WTC11 (cell line): ENCODE measurements around the gene BATF2. TPM values are rescaled to one million over a fixed set of nuclear protein-coding genes. Genes with fewer than 3 reads are reported as not detected.
A peak's percentile ranks its signal among the peaks of the same experiment; 100 is the strongest.

ENCODE experiments used
- ATAC-seq: fragments of 200-7000 bp; cut with Tn5 transposase; 2 replicates; pipeline ENCODE4 v1.10.0; 2021; ENCODE audit warnings: mild to moderate bottlenecking, moderate library complexity
- CTCF ChIA-PET: fragments of 300-600 bp; sonication (Branson Sonifier 250); formaldehyde crosslinking; loops from one replicate; lab custom pipeline; 2021; ENCODE audit warnings: antibody characterized with exemption; lab: Charles Lee
- POLR2A ChIA-PET: fragments of 350-600 bp; sonication (Branson Sonifier 250); formaldehyde crosslinking; loops from one replicate; lab custom pipeline; 2021; ENCODE audit warnings: antibody characterized with exemption; lab: Charles Lee
- DNase-seq: peaks from one replicate; pipeline ENCODE4 v3.0.0; 2021; ENCODE audit warnings: low spot score
- H3K27ac Mint-ChIP-seq: 2 replicates; pipeline ENCODE4 v1.8.0; 2021; ENCODE audit warnings: mixed read lengths
- H3K27me3 Mint-ChIP-seq: 2 replicates; pipeline ENCODE4 v1.8.0; 2021; ENCODE audit warnings: low read depth, mild to moderate bottlenecking, moderate library complexity, mixed read lengths
- H3K36me3 Mint-ChIP-seq: 2 replicates; pipeline ENCODE4 v1.8.0; 2021; ENCODE audit warnings: mixed read lengths
- H3K4me1 Mint-ChIP-seq: 2 replicates; pipeline ENCODE4 v1.8.0; 2022; ENCODE audit warnings: mixed read lengths
- H3K4me3 Mint-ChIP-seq: 2 replicates; pipeline ENCODE4 v1.8.0; 2021; ENCODE audit warnings: mild to moderate bottlenecking, moderate library complexity, mixed read lengths
- H3K9me3 Mint-ChIP-seq: 2 replicates; pipeline ENCODE4 v1.8.0; 2021; ENCODE audit warnings: mixed read lengths
- JAZF1 ChIP-seq: fragments of 250-450 bp; sonication (Bioruptor Pico); IDR thresholded peaks from 2 replicates; pipeline ENCODE4 v1.9.0; 2021; ENCODE audit warnings: moderate library complexity, mild to moderate bottlenecking, inconsistent platforms
- TCF7 ChIP-seq: sonication (generic); formaldehyde crosslinking; IDR thresholded peaks from 2 replicates; pipeline ENCODE4 v1.8.0; 2022; ENCODE audit warnings: mild to moderate bottlenecking, low read depth, missing genetic modification reagents, moderate library complexity
- ZNF263 ChIP-seq: sonication (generic); formaldehyde crosslinking; IDR thresholded peaks from 2 replicates; pipeline ENCODE4 v1.8.1; 2022; ENCODE audit warnings: low read depth, mild to moderate bottlenecking, moderate library complexity, missing genetic modification reagents
- ZNF396 ChIP-seq: fragments of 250-450 bp; sonication (Bioruptor Pico); IDR thresholded peaks from 2 replicates; pipeline ENCODE4 v1.8.0; 2021; ENCODE audit warnings: mild to moderate bottlenecking, moderate library complexity, borderline replicate concordance
- total RNA-seq: library from RNA; stranded (reverse); gene quantifications from 3 replicates; pipeline ENCODE4 v1.2.3, GENCODE V29; 2021
- TF ChIP-seq, protein P1 (sequence below): sonication (generic); formaldehyde crosslinking; IDR thresholded peaks from 2 replicates; pipeline ENCODE4 v1.8.0; 2023; ENCODE audit warnings: missing genetic modification reagents, mild to moderate bottlenecking, borderline replicate concordance
- TF ChIP-seq, protein P2 (sequence below): sonication (generic); formaldehyde crosslinking; IDR thresholded peaks from 2 replicates; pipeline ENCODE4 v1.8.0; 2022; ENCODE audit warnings: mild to moderate bottlenecking, missing genetic modification reagents
- TF ChIP-seq, protein P3 (sequence below): fragments of 250-450 bp; sonication (Bioruptor Pico); IDR thresholded peaks from 2 replicates; pipeline ENCODE4 v1.9.0; 2021; ENCODE audit warnings: mild to moderate bottlenecking
- TF ChIP-seq, protein P4 (sequence below): fragments of 250-450 bp; sonication (Bioruptor Pico); IDR thresholded peaks from 2 replicates; pipeline ENCODE4 v1.9.0; 2021; ENCODE audit warnings: mild to moderate bottlenecking, borderline replicate concordance

The BATF2 gene
- total RNA-seq, 1 experiment from 2014 or later: 1.3 TPM

DNA sequence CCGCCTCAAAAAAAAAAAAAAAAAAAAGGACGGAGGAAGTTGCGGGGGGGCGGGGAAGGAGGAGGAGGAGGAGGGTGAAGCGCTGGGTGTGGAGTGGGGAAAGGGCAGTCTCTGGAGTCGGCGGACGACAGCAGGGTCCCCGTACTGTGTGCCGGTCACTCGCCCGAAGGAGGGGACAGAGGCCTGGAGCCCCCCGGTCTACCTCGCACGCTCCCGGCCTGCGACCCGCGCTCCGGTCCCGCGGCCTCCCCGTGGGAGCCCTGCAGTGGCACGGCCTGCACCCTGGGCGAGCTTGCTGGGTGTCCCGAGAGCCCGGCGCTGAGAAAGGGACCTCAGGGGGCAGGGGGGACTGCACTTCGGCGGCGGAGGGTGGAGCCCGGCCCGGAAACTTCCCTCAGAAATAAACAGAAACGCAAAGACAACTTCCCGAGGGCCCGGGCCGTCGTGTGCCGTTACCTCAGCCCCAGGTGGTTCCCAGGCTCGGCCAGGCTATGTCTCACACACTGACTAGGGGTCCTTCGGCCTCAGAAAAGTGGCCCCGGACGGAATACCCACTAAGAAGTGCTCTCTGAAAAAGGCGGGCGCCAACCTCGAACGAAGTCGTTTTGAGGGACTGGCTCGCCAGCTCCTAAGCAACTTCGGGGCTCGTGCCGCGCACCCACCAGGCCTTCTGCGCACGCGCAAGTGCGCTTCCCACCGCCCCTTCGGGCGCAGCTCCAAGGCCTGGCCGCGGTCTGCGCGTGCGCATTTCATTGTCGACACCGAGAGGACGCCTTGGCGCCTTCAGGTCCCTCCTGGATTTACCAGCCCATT, 25.1 kb downstream of the BATF2 start, which contains the start of gene MAJIN (continued):
- TF ChIP-seq, protein P1, sequence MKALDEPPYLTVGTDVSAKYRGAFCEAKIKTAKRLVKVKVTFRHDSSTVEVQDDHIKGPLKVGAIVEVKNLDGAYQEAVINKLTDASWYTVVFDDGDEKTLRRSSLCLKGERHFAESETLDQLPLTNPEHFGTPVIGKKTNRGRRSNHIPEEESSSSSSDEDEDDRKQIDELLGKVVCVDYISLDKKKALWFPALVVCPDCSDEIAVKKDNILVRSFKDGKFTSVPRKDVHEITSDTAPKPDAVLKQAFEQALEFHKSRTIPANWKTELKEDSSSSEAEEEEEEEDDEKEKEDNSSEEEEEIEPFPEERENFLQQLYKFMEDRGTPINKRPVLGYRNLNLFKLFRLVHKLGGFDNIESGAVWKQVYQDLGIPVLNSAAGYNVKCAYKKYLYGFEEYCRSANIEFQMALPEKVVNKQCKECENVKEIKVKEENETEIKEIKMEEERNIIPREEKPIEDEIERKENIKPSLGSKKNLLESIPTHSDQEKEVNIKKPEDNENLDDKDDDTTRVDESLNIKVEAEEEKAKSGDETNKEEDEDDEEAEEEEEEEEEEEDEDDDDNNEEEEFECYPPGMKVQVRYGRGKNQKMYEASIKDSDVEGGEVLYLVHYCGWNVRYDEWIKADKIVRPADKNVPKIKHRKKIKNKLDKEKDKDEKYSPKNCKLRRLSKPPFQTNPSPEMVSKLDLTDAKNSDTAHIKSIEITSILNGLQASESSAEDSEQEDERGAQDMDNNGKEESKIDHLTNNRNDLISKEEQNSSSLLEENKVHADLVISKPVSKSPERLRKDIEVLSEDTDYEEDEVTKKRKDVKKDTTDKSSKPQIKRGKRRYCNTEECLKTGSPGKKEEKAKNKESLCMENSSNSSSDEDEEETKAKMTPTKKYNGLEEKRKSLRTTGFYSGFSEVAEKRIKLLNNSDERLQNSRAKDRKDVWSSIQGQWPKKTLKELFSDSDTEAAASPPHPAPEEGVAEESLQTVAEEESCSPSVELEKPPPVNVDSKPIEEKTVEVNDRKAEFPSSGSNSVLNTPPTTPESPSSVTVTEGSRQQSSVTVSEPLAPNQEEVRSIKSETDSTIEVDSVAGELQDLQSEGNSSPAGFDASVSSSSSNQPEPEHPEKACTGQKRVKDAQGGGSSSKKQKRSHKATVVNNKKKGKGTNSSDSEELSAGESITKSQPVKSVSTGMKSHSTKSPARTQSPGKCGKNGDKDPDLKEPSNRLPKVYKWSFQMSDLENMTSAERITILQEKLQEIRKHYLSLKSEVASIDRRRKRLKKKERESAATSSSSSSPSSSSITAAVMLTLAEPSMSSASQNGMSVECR (CRISPR knock-in tag): no peak
- TF ChIP-seq, protein P2, sequence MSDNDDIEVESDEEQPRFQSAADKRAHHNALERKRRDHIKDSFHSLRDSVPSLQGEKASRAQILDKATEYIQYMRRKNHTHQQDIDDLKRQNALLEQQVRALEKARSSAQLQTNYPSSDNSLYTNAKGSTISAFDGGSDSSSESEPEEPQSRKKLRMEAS (CRISPR knock-in tag): peak; percentile 78
- no peak for TF ChIP-seq TCF7 (CRISPR knock-in tag)
- TF ChIP-seq, protein P3, sequence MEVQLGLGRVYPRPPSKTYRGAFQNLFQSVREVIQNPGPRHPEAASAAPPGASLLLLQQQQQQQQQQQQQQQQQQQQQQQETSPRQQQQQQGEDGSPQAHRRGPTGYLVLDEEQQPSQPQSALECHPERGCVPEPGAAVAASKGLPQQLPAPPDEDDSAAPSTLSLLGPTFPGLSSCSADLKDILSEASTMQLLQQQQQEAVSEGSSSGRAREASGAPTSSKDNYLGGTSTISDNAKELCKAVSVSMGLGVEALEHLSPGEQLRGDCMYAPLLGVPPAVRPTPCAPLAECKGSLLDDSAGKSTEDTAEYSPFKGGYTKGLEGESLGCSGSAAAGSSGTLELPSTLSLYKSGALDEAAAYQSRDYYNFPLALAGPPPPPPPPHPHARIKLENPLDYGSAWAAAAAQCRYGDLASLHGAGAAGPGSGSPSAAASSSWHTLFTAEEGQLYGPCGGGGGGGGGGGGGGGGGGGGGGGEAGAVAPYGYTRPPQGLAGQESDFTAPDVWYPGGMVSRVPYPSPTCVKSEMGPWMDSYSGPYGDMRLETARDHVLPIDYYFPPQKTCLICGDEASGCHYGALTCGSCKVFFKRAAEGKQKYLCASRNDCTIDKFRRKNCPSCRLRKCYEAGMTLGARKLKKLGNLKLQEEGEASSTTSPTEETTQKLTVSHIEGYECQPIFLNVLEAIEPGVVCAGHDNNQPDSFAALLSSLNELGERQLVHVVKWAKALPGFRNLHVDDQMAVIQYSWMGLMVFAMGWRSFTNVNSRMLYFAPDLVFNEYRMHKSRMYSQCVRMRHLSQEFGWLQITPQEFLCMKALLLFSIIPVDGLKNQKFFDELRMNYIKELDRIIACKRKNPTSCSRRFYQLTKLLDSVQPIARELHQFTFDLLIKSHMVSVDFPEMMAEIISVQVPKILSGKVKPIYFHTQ (CRISPR knock-in tag): no peak
- no peak for TF ChIP-seq ZNF396 (CRISPR knock-in tag)
- no peak for TF ChIP-seq JAZF1 (CRISPR knock-in tag)

DNA sequence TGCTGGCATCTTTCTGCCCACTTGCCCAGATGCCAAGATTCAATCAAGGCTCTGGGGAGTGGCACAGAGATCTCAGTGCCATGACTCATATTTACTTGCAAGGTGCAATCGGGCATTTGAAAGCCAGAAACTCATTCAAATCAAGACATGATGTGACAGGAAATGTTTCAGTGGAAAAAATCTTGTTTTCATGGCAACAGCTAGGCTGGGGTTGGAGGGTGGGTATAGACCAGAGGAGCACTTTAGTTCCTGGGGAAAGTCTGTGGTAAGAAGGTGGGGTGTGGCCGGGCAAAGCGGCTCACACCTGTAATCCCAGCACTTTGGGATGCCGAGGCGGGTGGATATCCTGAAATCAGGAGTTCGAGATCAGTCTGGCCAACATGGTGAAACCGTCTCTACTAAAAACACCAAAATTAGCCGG, 26.0 kb downstream of the BATF2 start:
- POLR2A ChIA-PET: no interaction called here

More for the DNA sequence above, 26.0 kb downstream of the BATF2 start:
- Mint-ChIP-seq H3K4me1 (no peaks in the 10 kb centered on the region), H3K27ac (no peak overlapping the region), H3K9me3 (no peaks in the 10 kb centered on the region), H3K36me3 (no peaks in the 10 kb centered on the region), H3K27me3 (peaks cover 56% of the 10 kb centered on the region), H3K4me3 (no peak overlapping the region)
- no peak for ATAC-seq
- TF ChIP-seq, protein P4, sequence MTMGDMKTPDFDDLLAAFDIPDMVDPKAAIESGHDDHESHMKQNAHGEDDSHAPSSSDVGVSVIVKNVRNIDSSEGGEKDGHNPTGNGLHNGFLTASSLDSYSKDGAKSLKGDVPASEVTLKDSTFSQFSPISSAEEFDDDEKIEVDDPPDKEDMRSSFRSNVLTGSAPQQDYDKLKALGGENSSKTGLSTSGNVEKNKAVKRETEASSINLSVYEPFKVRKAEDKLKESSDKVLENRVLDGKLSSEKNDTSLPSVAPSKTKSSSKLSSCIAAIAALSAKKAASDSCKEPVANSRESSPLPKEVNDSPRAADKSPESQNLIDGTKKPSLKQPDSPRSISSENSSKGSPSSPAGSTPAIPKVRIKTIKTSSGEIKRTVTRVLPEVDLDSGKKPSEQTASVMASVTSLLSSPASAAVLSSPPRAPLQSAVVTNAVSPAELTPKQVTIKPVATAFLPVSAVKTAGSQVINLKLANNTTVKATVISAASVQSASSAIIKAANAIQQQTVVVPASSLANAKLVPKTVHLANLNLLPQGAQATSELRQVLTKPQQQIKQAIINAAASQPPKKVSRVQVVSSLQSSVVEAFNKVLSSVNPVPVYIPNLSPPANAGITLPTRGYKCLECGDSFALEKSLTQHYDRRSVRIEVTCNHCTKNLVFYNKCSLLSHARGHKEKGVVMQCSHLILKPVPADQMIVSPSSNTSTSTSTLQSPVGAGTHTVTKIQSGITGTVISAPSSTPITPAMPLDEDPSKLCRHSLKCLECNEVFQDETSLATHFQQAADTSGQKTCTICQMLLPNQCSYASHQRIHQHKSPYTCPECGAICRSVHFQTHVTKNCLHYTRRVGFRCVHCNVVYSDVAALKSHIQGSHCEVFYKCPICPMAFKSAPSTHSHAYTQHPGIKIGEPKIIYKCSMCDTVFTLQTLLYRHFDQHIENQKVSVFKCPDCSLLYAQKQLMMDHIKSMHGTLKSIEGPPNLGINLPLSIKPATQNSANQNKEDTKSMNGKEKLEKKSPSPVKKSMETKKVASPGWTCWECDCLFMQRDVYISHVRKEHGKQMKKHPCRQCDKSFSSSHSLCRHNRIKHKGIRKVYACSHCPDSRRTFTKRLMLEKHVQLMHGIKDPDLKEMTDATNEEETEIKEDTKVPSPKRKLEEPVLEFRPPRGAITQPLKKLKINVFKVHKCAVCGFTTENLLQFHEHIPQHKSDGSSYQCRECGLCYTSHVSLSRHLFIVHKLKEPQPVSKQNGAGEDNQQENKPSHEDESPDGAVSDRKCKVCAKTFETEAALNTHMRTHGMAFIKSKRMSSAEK: no peak
- TF ChIP-seq ZNF263 (CRISPR knock-in tag): no peak
- no peak for DNase-seq
- CTCF ChIA-PET: interaction anchor here (0.7 kb wide), 1 partner anchor 577 kb away, joined by 4 read pairs; no protein-coding TSS in a partner anchor
